GM19240 (cell line): Measurements from ENCODE around the gene LY6G5B.

Source experiments
- DNase-seq: peaks from one replicate; pipeline ENCODE4 v3.0.0; 2011; ENCODE audit warnings: low spot score; ENCODE audit not compliant: insufficient read length

The LY6G5B gene

DNA sequence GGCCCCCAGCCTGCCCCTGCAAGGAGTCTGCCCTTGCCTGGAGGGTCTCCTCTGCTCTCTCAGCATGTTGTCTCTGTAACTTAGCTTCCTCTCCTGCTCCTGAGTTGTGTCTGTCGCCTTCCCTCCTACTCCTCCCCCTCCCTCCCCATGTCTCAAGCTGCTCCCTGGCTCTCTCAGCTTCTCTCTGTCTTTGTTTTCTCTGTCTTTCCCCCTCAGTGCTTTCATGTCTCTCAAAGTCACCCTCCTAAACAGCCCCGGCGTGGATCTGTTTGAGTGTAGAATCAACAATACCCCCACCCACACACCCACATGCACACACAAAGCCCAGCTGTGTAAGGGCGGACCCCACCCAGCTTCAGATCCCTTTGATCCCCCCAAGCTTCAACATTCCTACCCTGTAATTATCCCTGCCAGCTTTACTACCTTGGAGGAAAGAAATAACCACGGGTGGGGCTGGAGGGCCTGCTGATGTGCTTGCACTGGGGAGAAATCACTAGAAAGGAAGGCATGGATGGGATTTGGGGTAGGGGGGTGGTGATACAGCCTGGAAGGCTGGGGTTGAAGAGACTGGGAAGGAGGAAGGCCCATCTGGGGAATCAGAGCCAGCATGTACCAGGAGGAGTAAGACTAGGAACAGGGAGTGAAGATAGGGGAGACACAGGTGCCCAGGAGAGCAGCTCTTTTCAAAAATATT is 44.4 kb downstream of the LY6G5B start:
- no peak for DNase-seq

DNA sequence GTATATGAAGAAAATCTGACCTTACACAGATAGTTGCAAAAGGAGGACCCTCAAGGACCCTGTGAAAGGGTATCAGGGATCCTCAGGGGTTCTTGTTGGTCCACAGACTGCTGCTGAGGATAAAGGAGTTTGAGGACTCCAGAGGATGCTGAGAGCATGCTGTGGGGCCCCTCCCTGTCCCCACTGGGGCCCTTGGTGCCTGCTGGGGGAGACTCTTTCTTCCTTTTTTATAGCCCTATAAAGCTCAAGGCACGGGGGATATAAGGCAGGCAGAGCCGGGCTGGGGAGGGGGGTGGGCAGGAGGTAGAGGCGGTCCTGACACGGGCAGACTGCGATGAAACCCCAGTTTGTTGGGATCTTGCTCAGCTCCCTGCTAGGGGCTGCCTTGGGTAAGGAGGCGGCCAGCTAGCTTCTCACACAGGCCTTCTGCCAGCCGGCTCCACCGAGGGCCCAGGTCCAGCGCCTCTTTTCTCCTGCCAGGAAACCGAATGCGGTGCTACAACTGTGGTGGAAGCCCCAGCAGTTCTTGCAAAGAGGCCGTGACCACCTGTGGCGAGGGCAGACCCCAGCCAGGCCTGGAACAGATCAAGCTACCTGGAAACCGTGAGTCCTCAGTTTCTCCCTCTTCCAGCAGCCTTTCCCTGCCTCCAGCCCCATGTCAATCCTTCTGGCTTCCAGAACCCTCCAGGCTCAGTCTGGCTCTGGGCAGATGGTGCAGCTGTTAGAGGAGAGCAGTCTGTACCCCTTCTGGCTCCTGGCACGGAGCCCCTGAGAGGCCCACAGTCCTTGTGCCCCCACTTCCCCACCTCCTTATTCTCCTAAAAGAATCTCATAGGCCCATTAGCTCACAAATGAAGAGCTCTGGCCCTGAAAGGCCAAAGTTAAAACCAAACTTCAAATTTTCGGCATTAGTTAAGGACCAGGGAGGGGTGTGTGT is 45.5 kb downstream of the LY6G5B start, which contains the start of gene LY6G6D:
Gene LY6G6D (plus strand): TSS at position 327 of the 937 bp plus-strand sequence. CDS start 8 bp downstream, at position 335.
- DNase-seq = no peak

DNA sequence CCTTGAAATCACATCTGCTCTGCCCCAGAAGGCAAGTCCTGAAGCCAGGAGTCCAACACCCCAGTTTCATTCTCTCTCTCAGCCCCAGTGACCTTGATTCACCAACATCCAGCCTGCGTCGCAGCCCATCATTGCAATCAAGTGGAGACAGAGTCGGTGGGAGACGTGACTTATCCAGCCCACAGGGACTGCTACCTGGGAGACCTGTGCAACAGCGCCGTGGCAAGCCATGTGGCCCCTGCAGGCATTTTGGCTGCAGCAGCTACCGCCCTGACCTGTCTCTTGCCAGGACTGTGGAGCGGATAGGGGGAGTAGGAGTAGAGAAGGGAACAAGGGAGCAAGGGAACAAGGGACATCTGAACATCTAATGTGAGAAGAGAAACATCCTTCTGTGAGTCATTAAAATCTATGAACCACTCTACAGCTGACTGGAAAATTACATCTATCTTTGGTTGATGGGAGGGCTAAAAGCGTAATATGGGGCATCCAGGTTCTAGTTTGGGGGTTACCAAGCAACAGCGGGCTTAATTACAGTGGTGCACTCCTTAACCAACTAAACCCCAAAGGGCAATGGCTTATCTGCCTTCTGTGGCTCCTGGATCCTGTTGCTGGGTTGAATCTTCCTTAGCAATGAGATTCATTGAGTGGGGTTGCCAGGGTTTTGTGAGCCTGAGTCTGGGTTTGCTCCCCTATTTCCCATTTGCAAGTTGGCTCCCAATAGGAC is 47.9 kb downstream of the LY6G5B start:
- no peak for DNase-seq

DNA sequence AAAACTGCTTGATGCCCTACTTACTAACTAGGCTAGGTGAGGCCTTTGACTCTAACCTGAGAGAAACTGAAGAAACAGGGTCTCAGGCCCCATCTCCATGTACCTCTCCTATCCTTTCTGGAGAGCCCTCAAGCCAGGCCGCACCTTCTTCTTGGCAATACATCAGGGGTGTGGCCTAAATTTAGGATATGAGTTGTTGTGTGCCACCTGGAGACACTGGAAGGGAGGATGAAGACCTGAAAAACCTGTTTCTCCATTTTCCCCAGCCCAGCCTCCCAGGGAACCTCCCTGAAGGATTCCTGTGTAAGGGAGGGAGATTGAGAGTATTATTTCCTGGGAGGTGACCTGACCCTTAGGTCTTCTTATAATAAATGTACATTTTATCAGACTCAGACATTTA is 48.5 kb downstream of the LY6G5B start:
- DNase-seq = no peak

DNA sequence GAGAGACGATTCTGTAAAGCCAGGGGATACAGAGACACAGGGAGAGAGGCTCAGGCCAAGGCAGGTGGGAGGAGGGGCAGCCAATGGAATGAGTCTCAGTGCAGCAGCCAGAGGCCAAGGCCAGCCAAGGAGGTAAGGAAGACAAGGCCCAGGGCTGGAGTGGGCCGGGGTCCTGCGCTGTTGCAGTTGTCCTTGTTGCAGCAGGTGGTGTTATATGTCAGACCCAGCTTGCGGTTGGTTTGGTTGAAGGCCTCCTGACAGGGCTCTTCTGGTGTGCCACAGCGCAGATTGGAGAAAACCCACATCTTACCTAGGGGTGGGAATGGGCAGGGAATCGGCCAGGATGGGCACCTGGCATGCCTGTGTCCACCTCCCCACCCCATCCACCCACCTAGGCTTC is 49.2 kb downstream of the LY6G5B start:
- DNase-seq = no peak

DNA sequence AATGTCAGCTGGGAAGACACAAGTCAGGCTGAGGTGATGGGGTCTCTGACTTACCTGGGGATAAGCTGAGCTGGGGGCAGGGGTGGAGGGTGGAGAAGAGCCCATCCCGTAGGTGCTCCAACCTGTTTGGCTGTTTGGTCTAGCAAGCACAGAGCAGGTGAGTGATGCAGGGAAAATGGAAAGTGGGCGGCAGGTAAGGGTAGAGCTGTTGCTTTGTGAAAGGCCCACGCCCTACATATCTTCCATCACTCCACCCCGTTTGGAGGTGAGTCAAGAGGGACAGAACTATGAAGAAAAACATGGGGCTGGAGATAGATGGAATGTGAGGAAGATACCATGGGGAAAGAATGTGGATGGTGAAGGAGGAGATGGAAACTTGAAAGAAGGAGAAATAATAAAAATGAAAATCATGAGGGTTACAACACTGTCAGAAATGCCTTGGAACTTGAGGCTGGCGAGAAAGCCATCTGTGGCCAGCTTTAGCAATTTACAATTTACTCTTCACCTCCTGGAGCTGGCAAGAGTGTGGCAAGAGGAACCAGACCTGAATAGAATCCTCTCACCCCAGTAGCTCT is 50.5 kb downstream of the LY6G5B start:
- DNase-seq = no peak

DNA sequence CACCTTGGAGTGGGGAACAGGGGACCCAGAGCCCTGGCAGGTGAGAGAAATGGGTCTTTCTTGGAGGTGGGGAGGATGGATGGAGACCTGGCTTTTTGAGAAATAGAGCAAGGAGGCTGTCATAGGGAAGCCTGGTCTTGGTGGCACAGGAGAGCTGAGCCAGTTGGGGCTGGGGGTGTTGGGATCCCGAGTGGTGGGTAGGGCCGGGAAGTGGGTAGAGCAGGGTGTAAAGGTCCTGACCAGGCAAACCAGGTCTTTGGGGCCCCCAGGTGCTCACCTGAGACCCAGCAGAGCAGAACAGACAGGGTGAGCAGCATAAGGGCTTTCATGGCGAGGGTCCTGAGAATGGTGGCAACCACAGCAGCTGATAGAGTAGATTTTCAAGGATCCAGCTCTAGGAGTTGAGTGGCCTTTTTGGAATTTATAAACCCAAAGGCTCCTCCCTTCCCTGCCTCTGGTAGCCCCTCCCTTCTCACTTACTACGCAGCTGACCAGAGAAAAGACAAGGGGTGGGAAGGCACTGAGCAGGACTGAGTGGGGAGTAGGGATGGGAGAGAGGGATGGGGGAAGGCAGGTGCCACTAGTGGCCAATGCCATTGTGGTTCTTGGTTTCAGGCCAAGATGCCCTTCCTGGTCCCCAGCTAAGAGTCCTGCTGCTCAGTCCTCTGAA is 51.7 kb downstream of the LY6G5B start, which contains the start of gene LY6G6C:
Gene LY6G6C (minus strand): TSS at position 396 of the 670 bp plus-strand sequence. CDS start 67 bp downstream, at position 329.
- DNase-seq = no peak

DNA sequence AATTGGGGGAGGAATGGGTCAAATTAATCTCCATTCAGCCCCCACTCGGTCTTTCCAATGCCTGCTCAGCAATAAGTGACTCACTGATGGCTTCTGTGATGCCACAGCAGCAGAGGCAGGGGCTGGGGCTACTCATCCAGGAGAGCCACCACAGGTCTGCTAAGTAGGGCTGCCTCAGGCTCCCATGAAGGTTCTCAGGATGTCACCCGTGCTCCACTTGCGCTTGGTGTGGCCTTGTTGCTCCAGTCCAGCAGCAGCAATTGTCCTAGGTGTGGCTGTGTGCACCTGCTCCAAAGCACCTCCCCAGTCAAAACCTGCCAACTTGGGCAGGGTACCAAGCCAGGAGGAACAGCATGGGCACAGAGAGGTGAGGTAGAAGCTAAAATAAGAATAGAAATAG is 52.4 kb downstream of the LY6G5B start:
- no peak for DNase-seq
